ENCODE measurements around the gene OR2T10. TPM values are rescaled to one million over a fixed set of nuclear protein-coding genes. Genes with fewer than 3 reads are reported as not detected.
"Not testable (repeated sequence)": the region's sequence is repeated elsewhere in the genome, so short reads cannot be mapped to it uniquely, and the experiment has no call there.

Gene OR2T10, protein sequence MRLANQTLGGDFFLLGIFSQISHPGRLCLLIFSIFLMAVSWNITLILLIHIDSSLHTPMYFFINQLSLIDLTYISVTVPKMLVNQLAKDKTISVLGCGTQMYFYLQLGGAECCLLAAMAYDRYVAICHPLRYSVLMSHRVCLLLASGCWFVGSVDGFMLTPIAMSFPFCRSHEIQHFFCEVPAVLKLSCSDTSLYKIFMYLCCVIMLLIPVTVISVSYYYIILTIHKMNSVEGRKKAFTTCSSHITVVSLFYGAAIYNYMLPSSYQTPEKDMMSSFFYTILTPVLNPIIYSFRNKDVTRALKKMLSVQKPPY
- polyA plus RNA-seq (2011; rRNA removed), result not detected in 2 replicates
- not detected in 2 replicates for polyA minus RNA-seq (2011; rRNA and poly(A)+ RNA removed)

DNA sequence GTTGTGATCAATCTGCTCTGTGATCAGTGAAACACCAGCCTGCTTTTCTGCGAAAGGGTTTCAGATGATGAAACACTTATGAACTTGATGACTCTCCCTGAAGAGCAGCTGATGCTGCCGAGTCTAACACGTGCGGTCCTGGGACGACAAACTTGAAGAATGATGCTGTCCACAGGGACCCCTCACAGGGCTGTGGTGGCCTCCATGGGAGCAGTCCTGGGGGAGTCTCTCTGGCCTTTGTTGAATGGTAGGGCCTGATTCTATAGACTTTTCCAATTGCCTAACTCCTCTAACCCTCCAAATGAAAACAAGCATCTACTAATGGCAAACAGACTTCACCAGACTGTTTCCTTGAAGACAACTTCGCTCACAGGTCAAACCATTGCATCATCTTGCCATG, at the start of gene OR2T10:
Gene OR2T10, minus strand, starts transcription at position 112 of the 400 bp plus-strand sequence. CDS start 3,932 bp downstream, outside the sequence.
- Histone ChIP-seq H3K27me3 (ENCODE audit: control insufficient read depth, insufficient read depth, low read length) (no peaks in the 10 kb centered on the region), H3K4me3 (ENCODE audit: low read depth, low read length) (no peak within 1 kb of the TSS), H3K36me3 (ENCODE audit: control insufficient read depth, insufficient read depth, low read length) (no peaks in the 10 kb centered on the region)
- TF ChIP-seq, protein P1, sequence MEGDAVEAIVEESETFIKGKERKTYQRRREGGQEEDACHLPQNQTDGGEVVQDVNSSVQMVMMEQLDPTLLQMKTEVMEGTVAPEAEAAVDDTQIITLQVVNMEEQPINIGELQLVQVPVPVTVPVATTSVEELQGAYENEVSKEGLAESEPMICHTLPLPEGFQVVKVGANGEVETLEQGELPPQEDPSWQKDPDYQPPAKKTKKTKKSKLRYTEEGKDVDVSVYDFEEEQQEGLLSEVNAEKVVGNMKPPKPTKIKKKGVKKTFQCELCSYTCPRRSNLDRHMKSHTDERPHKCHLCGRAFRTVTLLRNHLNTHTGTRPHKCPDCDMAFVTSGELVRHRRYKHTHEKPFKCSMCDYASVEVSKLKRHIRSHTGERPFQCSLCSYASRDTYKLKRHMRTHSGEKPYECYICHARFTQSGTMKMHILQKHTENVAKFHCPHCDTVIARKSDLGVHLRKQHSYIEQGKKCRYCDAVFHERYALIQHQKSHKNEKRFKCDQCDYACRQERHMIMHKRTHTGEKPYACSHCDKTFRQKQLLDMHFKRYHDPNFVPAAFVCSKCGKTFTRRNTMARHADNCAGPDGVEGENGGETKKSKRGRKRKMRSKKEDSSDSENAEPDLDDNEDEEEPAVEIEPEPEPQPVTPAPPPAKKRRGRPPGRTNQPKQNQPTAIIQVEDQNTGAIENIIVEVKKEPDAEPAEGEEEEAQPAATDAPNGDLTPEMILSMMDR (IDR thresholded peaks at IDR 0.05; ENCODE audit: insufficient read depth, low read depth, low read length), result no peak
- ChIA-PET CTCF (no interaction called here), POLR2A (no interaction called here)
- DNase-seq (ENCODE audit: low read depth), result no peak

DNA sequence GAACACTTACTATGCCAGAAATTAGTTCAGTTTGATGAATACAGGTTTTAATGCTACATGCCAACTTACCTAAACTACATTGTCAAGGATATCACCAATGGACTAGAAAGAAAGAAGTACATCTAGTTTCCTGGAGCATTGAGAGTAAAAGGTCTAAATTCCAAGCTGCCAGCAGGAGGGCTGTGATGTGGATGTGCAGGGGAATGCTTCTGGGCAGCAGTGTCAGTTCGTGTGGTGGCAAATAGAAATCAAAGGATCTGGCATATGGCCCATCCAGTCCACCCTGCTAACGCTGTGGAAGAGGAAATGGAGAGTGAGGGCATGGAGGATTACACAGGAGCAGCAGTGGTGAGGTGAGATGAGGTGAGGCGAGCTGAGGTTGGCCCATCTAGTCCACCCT, 47.7 kb upstream of the OR2T10 start, which contains the start of gene OR2T35:
Gene OR2T35, minus strand, starts transcription at position 101 of the 400 bp plus-strand sequence. CDS start 6,020 bp downstream, outside the sequence.
- CTCF ChIA-PET; H3K36me3 ChIP-seq (ENCODE audit: control insufficient read depth, insufficient read depth, low read length); POLR2A ChIA-PET; H3K4me3 ChIP-seq (ENCODE audit: low read depth, low read length); DNase-seq (ENCODE audit: low read depth); H3K27me3 ChIP-seq (ENCODE audit: control insufficient read depth, insufficient read depth, low read length): not testable (repeated sequence)

DNA sequence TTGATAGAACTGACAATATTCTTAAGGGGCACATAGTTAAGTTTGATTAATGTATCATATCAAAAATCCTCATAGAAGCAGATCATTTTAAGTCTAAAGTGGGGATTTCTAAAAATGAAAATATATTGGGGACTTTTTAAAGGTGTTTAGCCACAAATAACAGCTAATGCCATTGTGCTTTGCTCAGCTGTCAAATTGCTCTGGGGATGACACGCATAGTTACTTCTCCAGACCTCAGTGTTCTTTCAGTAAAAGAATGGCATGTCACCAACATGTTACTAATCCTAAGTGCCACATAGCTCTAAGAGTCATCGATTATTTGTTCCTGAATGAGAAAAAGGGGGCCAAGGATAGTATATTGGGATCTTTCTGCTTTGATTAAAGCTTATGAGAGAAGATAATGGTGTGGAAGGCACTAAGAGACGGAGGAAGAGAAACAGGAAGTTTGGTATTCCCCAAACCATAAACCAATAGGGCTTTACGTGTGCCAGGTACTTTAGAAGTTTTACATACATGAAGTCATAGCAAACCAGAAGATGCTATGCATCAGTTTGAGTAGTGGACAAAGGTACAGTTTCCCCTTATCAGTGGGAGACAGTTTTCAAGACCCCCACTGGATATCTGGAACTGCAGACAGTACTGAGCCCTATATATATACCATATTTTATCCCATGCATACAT, 45.6 kb upstream of the OR2T10 start:
- H3K36me3 ChIP-seq (ENCODE audit: control insufficient read depth, insufficient read depth, low read length); H3K4me3 ChIP-seq (ENCODE audit: low read depth, low read length); DNase-seq (ENCODE audit: low read depth); POLR2A ChIA-PET; CTCF ChIA-PET; H3K27me3 ChIP-seq (ENCODE audit: control insufficient read depth, insufficient read depth, low read length): not testable (repeated sequence)

DNA sequence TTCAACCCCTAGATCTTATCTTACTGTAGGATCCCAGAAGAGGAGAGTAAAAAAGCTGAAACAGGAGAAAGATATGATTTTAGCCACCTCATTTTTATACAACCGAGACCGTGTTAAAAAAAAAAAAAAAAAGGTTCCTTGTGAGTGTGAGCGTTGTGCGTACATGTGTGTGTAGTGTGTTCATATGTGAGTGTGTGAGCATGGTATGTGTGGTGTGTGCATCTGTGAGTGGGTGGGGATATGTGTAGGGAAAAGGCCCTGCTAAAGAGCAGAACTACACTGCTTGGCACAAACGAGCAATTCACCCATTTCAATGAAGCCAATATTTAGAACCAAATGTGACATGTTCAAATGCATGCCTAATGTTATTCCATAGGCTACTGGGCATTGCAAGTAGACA, 44.1 kb upstream of the OR2T10 start:
- H3K4me3 ChIP-seq (ENCODE audit: low read depth, low read length); DNase-seq (ENCODE audit: low read depth); H3K27me3 ChIP-seq (ENCODE audit: control insufficient read depth, insufficient read depth, low read length); CTCF ChIA-PET; H3K36me3 ChIP-seq (ENCODE audit: control insufficient read depth, insufficient read depth, low read length); POLR2A ChIA-PET: not testable (repeated sequence)

DNA sequence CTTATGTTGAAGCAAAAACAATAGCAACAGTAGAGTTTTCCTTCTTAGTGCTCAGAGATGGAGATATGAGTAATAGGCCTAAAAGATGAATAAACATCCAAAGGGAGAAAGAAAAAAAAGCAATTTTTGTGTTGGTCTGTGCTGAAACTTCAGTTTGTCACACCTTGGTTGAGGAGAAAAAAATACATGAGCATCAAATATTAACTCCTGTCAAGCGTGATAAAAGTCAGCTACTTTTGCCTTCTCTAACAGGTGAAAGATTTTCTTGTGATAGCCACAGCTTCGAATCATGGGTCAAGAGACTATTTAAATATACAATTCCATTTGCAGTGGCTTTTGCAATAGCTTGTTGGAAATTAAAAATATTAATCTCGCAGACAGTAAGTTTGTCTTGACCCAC, 43.4 kb upstream of the OR2T10 start:
- CTCF ChIA-PET; POLR2A ChIA-PET; H3K36me3 ChIP-seq (ENCODE audit: control insufficient read depth, insufficient read depth, low read length); H3K4me3 ChIP-seq (ENCODE audit: low read depth, low read length); DNase-seq (ENCODE audit: low read depth); H3K27me3 ChIP-seq (ENCODE audit: control insufficient read depth, insufficient read depth, low read length): not testable (repeated sequence)

DNA sequence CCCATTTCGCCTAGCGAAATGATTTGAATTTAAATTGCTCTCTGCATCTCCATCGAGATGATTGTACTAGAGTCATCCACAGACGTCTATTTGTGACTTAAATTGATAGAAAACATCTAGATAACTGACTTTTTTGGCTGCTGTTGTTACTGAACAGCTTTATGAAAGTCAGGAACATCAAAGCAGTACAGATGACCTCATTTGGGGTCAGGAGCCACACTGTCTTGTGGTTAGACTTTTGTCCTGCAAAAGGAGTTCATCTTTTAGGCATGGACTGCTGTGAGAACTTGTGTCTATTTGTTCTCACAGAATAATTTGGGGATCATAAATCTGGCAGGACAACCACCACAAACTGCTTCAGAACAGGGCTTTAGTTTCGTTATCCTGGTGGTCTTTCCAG, 42.2 kb upstream of the OR2T10 start:
- H3K4me3 ChIP-seq (ENCODE audit: low read depth, low read length); H3K27me3 ChIP-seq (ENCODE audit: control insufficient read depth, insufficient read depth, low read length); POLR2A ChIA-PET; CTCF ChIA-PET; DNase-seq (ENCODE audit: low read depth); H3K36me3 ChIP-seq (ENCODE audit: control insufficient read depth, insufficient read depth, low read length): not testable (repeated sequence)

DNA sequence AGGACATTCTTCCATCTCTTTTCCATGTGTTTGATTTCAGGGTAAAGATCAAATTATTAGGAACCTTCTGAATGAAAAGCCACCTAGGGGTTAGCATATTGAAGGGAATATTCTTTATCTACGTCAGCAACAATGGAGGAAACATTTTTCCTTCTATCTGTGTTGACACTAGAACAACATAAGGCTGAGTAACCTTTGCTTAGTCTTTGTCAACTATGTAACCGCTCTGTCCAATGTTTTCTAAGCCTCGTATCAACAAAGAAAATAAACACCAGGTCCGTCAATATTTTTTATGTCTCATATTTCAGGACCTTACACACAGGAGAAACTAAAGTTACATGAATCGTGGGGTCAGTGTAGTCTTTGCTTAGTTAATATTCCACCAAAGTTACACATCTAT, 39.1 kb upstream of the OR2T10 start:
- CTCF ChIA-PET; H3K27me3 ChIP-seq (ENCODE audit: control insufficient read depth, insufficient read depth, low read length); DNase-seq (ENCODE audit: low read depth); H3K36me3 ChIP-seq (ENCODE audit: control insufficient read depth, insufficient read depth, low read length); H3K4me3 ChIP-seq (ENCODE audit: low read depth, low read length); POLR2A ChIA-PET: not testable (repeated sequence)

DNA sequence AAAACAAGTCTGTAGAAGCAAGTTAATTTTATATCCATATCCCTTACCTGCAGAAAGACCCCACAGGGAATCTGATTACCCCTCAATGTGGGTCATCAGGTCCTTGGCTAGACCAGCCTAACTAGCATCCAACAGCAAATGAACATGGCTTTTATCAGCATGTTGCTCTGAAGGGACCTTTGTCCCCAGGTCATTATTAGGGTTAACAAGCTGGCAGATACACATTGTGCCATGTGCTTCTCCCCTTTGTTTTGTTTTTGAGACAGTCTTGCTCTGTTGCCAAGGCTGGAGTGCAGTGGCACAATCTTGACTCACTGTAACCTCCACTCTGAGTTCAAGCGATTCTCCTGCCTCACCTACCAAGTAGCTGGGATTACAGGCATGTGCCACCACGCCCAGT, 37.5 kb upstream of the OR2T10 start, which contains the start of gene OR2T11:
Gene OR2T11, minus strand, starts transcription at position 101 of the 400 bp plus-strand sequence. CDS start 7,963 bp downstream, outside the sequence.
- H3K27me3 ChIP-seq (ENCODE audit: control insufficient read depth, insufficient read depth, low read length); H3K4me3 ChIP-seq (ENCODE audit: low read depth, low read length); POLR2A ChIA-PET; H3K36me3 ChIP-seq (ENCODE audit: control insufficient read depth, insufficient read depth, low read length); CTCF ChIA-PET; DNase-seq (ENCODE audit: low read depth): not testable (repeated sequence)
